Choroid plexus epithelial cell (primary cell): ENCODE measurements around the gene NFIC.
"Not testable (repeated sequence)": the region's sequence is repeated elsewhere in the genome, so short reads cannot be mapped to it uniquely, and the experiment has no call there.

ENCODE experiments used
- DNase-seq: peaks from one replicate; pipeline ENCODE4 v3.0.0-alpha.2; 2010; ENCODE audit warnings: low read depth
- H3K4me3 ChIP-seq: 2 replicates; pipeline ENCODE4 v1.5.1; 2011; ENCODE audit warnings: low read depth, mild to moderate bottlenecking, control low read depth, low read length, moderate library complexity
- TF ChIP-seq, protein P1 (sequence below): conservative IDR thresholded peaks from 2 replicates; pipeline ENCODE4 v1.5.1; 2011; ENCODE audit warnings: low read depth, mild to moderate bottlenecking, control low read depth, inconsistent platforms, low read length, moderate library complexity

Gene NFIC

DNA sequence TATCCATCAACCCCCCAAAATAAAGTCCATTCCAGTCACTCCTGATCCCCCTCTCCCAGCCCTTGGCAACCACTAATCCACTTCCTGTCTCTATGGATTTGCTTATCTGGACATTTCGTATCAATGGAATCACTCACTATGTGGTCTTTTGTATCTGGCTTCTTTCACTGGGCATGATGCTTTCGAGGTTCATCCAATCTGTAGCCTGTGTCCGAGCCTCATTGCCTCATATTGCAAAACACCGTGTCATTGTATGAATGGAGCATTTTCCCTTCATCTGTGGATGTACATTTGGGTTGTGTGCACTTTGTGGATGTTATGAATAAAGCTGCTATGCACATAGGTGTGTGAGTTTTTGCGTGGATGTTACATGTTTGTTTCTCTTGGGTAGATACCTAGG, 138.4 kb downstream of the NFIC start:
- TF ChIP-seq, protein P1, sequence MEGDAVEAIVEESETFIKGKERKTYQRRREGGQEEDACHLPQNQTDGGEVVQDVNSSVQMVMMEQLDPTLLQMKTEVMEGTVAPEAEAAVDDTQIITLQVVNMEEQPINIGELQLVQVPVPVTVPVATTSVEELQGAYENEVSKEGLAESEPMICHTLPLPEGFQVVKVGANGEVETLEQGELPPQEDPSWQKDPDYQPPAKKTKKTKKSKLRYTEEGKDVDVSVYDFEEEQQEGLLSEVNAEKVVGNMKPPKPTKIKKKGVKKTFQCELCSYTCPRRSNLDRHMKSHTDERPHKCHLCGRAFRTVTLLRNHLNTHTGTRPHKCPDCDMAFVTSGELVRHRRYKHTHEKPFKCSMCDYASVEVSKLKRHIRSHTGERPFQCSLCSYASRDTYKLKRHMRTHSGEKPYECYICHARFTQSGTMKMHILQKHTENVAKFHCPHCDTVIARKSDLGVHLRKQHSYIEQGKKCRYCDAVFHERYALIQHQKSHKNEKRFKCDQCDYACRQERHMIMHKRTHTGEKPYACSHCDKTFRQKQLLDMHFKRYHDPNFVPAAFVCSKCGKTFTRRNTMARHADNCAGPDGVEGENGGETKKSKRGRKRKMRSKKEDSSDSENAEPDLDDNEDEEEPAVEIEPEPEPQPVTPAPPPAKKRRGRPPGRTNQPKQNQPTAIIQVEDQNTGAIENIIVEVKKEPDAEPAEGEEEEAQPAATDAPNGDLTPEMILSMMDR, result no peak
- no peak overlapping the region for H3K4me3 ChIP-seq
- no peak for DNase-seq

DNA sequence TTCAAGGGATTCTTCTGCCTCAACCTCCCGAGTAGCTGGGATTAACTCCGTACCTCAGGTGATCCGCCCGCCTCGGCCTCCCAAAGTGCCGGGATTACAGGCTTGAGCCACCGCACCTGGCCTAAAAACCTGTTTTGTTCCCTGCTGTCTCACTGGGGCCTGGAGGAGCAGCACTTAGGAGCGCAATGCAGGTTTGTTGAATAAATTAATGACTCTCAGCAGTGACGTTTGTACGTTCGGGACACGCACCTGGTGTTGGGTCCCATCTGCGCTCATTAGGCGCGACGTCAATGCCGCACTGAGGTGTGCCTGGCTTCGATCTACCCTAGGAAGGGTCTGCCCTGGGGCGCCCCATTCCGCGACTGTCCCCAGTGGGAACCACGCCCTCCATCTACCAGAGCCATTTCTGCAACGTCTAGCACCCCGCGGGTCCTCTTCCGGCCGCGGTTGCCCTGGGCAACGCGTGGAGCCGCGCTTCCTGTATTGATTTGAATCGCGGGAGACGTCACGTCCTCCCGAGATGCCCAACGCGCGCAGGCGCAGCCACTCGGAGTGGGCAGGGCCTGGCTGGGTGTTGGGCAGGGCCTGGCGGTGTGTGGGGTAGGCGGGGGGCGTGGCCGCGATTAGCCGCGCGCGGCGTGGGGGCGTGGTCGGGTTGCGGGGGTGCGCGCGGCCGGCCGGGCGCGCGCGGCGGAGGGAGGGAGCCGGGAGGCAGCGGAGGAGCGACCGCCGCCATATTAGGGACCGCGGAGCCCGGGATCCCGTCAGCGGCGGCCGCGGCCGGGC, 139.4 kb downstream of the NFIC start, which contains the start of gene FZR1:
Gene FZR1, plus strand, starts transcription at position 714 of the 786 bp plus-strand sequence. CDS start 16,679 bp downstream, outside the sequence.
- H3K4me3 ChIP-seq, result peak within 1 kb of the TSS; percentile 86
- DNase-seq, result peak; percentile 99

DNA sequence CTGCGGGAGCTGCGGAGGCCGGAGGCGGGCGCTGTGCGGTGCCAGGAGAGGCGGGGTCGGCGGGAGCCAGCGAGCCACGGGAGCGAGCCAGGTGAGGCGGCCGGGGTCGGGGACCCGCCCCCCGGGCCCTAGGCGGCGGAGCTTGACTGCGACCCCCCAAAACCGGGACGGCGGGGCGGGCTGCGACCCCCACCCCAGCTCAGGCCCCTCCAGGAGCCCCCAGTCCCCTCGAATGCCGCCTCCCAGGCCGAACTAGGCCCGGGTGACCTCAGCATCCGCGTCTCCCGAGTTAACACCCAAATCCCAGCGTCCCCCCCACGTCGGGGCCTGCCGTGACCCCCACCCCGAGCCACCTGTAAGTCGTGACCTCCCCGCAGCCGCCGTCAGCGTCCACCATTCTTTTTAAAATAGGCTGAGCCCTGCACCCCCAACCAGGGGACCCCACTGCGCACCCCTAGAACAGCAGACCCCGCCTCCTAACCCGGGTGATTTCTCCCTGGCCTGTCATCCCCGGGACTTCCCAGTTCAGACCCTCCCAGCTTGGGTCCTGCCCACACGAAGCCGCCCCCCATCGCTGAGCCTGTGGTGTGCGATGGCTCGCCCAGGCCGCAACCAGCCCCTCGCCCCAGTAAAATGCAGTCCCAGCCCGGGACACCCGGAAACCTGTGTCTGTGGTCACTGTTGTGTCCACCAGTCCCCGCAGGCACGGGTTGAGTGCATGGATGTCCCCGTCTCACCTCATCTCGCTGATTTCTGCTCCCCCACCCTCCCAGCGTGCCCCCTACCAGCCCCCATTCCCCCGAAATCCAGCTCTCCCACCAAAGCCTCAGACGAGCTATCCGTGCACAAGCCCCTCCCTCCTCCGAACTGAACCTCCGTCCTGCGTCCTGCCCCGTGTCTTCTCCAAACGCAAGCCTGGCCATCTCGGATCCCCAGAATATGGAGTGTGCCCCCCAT, 140.3 kb downstream of the NFIC start:
- peak overlapping the region; percentile 80 for H3K4me3 ChIP-seq
- TF ChIP-seq, protein P1, result no peak
- DNase-seq, result peak; percentile 32

More for the DNA sequence above, 139.4 kb downstream of the NFIC start, which contains the start of gene FZR1:
- TF ChIP-seq, protein P1, result no peak

DNA sequence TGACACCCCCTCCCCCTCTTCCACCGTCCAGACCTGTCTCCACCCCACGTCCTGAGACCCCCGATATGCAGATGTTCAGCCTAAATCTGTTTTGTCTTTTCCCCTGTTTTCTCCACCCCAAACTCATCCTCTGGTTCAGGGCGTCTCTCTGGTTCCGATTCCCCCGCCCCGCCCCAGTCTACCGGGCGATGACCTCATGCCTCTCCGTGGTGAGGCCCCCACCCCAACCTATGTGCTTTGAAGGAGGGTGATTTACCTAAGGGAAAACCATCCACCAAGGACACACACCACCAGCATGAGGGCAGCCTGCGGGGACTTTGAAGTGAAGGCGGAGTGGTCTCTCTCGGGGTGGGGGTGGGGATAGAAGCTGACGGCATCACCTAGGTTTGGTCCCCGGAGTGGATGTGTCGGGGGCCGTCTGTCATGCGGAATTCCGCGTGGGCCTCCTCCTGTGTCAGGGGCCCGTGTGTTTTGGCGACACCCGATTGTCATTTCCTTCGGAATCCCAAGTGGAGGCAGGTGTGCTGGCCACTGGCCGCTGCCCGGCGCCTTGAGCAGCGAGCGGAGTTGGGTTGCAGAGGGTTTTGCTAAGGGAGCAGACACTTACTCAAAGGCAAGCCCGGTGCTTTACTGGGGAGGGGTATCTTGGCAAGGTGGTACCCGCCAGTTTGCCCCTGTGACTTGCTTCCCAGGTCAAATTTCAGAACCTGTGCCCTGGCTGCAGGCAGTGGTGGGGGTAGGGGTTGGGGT, 141.2 kb downstream of the NFIC start:
- TF ChIP-seq, protein P1, result no peak
- no peak for DNase-seq
- peak overlapping the region; percentile 80 for H3K4me3 ChIP-seq

DNA sequence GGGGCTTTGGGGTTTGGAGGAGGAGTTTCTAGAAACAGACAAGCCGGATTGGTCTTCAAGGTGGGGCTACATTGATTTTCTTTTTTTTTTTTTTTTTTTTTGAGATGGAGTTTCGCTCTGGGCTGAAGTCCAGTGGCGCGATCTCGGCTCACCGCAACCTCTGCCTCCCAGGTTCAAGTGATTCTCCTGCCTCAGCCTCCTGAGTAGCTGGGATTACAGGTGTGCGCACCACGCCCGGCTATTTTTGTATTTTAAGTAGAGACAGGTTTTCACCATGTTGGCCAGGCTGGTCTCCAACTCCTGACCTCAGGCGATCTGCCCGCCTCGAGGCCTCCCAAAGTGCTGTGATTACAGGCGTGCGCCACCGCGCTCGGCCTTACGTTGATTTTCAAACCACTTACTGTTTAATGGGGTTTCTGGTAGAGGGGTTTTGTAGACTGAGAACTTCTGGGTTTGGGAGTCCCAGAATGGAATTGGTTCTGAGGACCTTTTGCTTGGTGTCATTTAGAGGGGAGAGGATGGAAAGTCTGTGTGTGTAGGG, 141.8 kb downstream of the NFIC start:
- DNase-seq, H3K4me3 ChIP-seq: not testable (repeated sequence)

DNA sequence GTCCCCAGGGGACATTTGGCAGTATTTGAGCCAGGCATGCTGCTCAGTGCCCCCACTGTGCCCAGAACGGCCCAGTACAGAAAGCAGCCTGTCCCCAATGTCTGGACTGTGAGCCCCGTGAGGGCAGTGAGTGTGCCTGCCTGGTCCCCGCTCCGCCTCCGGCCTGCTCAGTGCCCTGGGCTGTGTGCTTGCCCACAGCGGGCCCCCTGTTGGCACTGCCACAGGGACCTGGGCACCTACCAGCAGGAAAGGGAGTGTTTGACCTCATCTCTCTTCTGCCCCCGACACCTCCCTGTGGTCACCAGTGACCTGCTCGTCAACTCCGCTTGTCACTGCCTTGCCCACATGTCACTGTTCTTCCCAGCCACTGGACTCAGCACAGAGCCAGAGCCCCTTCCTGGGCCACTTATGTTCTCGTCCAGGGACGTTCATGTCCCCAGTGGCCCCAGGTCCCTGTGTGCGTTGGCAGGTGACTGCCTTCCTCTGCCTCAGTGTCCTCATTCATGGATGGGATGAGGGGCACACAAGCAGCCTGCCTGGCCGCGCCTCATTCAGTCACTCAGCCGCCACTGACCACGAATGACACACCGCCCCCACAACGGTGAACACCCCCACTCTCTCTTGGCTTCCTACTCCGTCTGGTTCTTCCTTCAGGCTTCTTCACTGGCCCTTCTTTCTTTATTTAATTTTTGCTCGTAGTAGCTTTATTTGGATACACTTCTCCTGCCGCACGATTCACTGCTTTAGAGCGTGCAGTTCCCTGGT, 142.6 kb downstream of the NFIC start:
- DNase-seq, result no peak
- TF ChIP-seq, protein P1, result no peak
- no peak overlapping the region for H3K4me3 ChIP-seq
